MCF 10A (cell line): ENCODE results near the gene ACKR4. TPM values are rescaled to one million over a fixed set of nuclear protein-coding genes. Genes with fewer than 3 reads are reported as not detected.

Experiments
- BruUV-seq: library from RNA; stranded (reverse); fragments of 400-500 nt; replicated peaks from 2 replicates; lab custom pipeline; 2021; lab: Mats Ljungman, UMichigan
- CTCF ChIA-PET: fragments of 300-600 bp; sonication (Branson Sonifier 250); formaldehyde crosslinking; extraction: SDS; loops from one replicate; lab custom pipeline; 2021; ENCODE audit warnings: antibody characterized with exemption, inconsistent platforms; lab: Yijun Ruan, JAX
- POLR2A ChIA-PET: fragments of 300-600, 350-650 bp; sonication (Branson Sonifier 250); formaldehyde crosslinking; extraction: SDS; loops from one replicate; lab custom pipeline; 2020; ENCODE audit warnings: antibody characterized with exemption, inconsistent platforms; lab: Yijun Ruan, JAX
- DNase-seq: peaks from one replicate; pipeline ENCODE4 v3.0.0-alpha.2; 2018; ENCODE audit not compliant: unreplicated experiment
- H3K27ac Mint-ChIP-seq: one replicate; pipeline ENCODE4 v1.8.0; 2022; ENCODE audit warnings: mild to moderate bottlenecking, low read depth, mixed read lengths; ENCODE audit not compliant: unreplicated experiment
- H3K27me3 Mint-ChIP-seq: one replicate; pipeline ENCODE4 v1.8.0; 2022; ENCODE audit warnings: mixed read lengths; ENCODE audit not compliant: insufficient read depth, unreplicated experiment
- H3K36me3 Mint-ChIP-seq: one replicate; pipeline ENCODE4 v1.8.0; 2022; ENCODE audit warnings: mild to moderate bottlenecking, moderate library complexity, mixed read lengths; ENCODE audit not compliant: insufficient read depth, unreplicated experiment
- H3K4me1 Mint-ChIP-seq: one replicate; pipeline ENCODE4 v1.8.0; 2022; ENCODE audit warnings: mixed read lengths; ENCODE audit not compliant: insufficient read depth, unreplicated experiment
- H3K4me3 Mint-ChIP-seq: one replicate; pipeline ENCODE4 v1.8.0; 2022; ENCODE audit warnings: mild to moderate bottlenecking, moderate library complexity, mixed read lengths; ENCODE audit not compliant: unreplicated experiment
- H3K9me3 Mint-ChIP-seq: one replicate; pipeline ENCODE4 v1.8.0; 2022; ENCODE audit warnings: mixed read lengths; ENCODE audit not compliant: unreplicated experiment
- CTCF ChIP-seq: fragments of 200-600 bp; IDR thresholded peaks from one replicate; pipeline ENCODE4 v1.8.0; 2022; ENCODE audit warnings: antibody characterized with exemption, mild to moderate bottlenecking; ENCODE audit not compliant: unreplicated experiment
- intact Hi-C: fragments of 100-400 bp; cut with micrococcal nuclease; formaldehyde crosslinking; loops from 2 replicates; pipeline ENCODE4 v1.14.1; 2022
- total RNA-seq: library from RNA; stranded (reverse); gene quantifications from 2 replicates; pipeline ENCODE4 v1.2.3, GENCODE V29; 2022

Gene ACKR4
- total RNA-seq, 1 experiment from 2014 or later = not detected

DNA sequence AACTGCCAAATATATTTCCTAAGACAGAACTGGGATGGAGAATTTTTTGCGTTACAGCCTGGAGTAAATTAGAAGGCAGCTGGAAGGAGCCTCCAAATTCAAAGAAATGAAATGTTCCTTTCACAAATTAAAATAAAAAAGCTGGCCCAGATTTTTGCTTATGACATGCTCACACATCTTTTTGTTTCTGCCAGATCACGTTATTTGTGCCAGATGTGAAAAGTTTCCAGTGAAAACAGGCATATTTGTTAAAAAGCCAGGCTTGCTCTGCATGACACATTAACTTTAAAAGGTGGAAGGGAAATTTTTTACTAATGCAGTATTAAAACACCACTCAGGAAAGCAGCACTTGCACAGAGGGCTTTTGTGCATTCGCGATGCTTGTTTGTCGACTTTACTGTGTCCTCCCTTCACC is 23.3 kb upstream of the ACKR4 start:
- CTCF ChIA-PET = interaction anchor here (0.6 to 1.3 kb wide), 2 partner anchors 14 to 112 kb away, joined by 4 read pairs; no protein-coding TSS in a partner anchor
- peaks cover 7% of the 10 kb centered on the region for H3K9me3 Mint-ChIP-seq
- H3K4me1 Mint-ChIP-seq = no peaks in the 10 kb centered on the region
- peaks cover 64% of the 10 kb centered on the region for H3K36me3 Mint-ChIP-seq
- DNase-seq = no peak
- no peak for TF ChIP-seq CTCF
- no peak overlapping the region for H3K4me3 Mint-ChIP-seq
- BruUV-seq = no TSS peak
- POLR2A ChIA-PET = interaction anchor here (0.7 kb wide), 1 partner anchor 135 kb away, joined by 3 read pairs; no protein-coding TSS in a partner anchor
- no peak overlapping the region for H3K27ac Mint-ChIP-seq
- intact Hi-C loops = no loop called here
- no peaks in the 10 kb centered on the region for H3K27me3 Mint-ChIP-seq

DNA sequence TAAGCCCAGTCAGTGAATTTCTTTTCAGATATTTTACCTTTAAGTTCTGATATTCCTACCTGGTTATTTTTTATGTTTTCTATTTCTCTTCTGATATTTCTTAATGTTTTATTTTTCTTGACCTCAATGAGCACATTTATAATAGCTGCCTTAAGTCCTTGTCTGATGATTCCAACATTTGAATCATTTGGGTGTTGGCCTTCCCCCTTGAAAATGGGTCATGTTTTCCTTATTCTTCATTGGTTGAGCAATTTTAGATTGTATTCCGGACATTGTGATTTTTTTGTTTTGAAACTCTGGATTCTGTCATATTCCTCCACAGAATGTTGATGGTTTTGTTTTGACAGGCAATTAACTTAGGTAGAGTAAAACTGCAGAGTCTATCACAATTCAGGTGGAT is 9.7 kb upstream of the ACKR4 start:
- no peak overlapping the region for H3K27ac Mint-ChIP-seq
- intact Hi-C loops = no loop called here
- ChIA-PET POLR2A (interaction anchor here (0.7 kb wide), 1 partner anchor 1066 kb away, joined by 3 read pairs; no protein-coding TSS in a partner anchor), CTCF (interaction anchor here (0.8 to 1.3 kb wide), 4 partner anchors 14 to 52 kb away, joined by 3 to 4 read pairs (median 4); no protein-coding TSS in a partner anchor)
- H3K36me3 Mint-ChIP-seq = no peaks in the 10 kb centered on the region
- no TSS peak for BruUV-seq
- H3K4me3 Mint-ChIP-seq = no peak overlapping the region
- no peaks in the 10 kb centered on the region for H3K9me3 Mint-ChIP-seq
- TF ChIP-seq CTCF = no peak
- no peak for DNase-seq
- no peaks in the 10 kb centered on the region for H3K27me3 Mint-ChIP-seq
- no peaks in the 10 kb centered on the region for H3K4me1 Mint-ChIP-seq

GRCh38 chr3:132592216-132592615 is 4.9 kb upstream of the ACKR4 start:
- no peak for DNase-seq
- Mint-ChIP-seq H3K4me1 (peaks cover 18% of the 10 kb centered on the region), H3K36me3 (no peaks in the 10 kb centered on the region), H3K4me3 (no peak overlapping the region), H3K9me3 (no peaks in the 10 kb centered on the region), H3K27ac (no peak overlapping the region), H3K27me3 (no peaks in the 10 kb centered on the region)
- POLR2A ChIA-PET = interaction anchor here (0.6 kb wide), 1 partner anchor 394 kb away, joined by 3 read pairs; no protein-coding TSS in a partner anchor
- BruUV-seq = no TSS peak
- no peak for TF ChIP-seq CTCF
- CTCF ChIA-PET = no interaction called here
- intact Hi-C loops = no loop called here

- Mint-ChIP-seq H3K36me3 (peaks cover 3% of the 10 kb centered on the region), H3K9me3 (no peaks in the 10 kb centered on the region), H3K27me3 (no peaks in the 10 kb centered on the region), H3K4me3 (no peak overlapping the region), H3K27ac (peak overlapping the region; percentile 29), H3K4me1 (peaks cover 18% of the 10 kb centered on the region)
- DNase-seq = no peak
- BruUV-seq = no TSS peak
- ChIA-PET POLR2A (interaction anchor here (0.8 to 1.2 kb wide), 2 partner anchors 67 to 101 kb away, joined by 4 to 5 read pairs; no protein-coding TSS in a partner anchor), CTCF (interaction anchor here (0.5 to 2.2 kb wide), 6 partner anchors 48 to 831 kb away, joined by 3 to 9 read pairs (median 6); no protein-coding TSS in a partner anchor)
- TF ChIP-seq CTCF = no peak
- intact Hi-C loops = no loop called here
Observed at GRCh38 chr3:132593241-132593946, 3.7 kb upstream of the ACKR4 start.
